ENCODE results near the gene GALNT10. TPM values are rescaled to one million over a fixed set of nuclear protein-coding genes. Genes with fewer than 3 reads are reported as not detected.

Gene GALNT10
- total and polyA plus RNA-seq, 2 donors (not counting 1 experiment from before 2014, with no cell fraction given), result 18.3 to 35.8 TPM

- no peak overlapping the region for H3K4me2 ChIP-seq (ENCODE audit: extremely low read depth, insufficient read depth, low read length)
- H3K27ac ChIP-seq (ENCODE audit: insufficient read depth, low read length), result no peak overlapping the region
- H3K79me2 ChIP-seq (ENCODE audit: control insufficient read depth, insufficient read depth, low read length), result no peaks in the 10 kb centered on the region
- no peak overlapping the region for H3K9ac ChIP-seq (ENCODE audit: insufficient read depth, low read length)
- H2AFZ ChIP-seq (ENCODE audit: low read length), result no peak overlapping the region
- peaks cover 28% of the 10 kb centered on the region for H3K27me3 ChIP-seq (ENCODE audit: control insufficient read depth, insufficient read depth, low read length)
- peak; percentile 41 to 67 for DNase-seq (ENCODE audit: low read depth in 2 of 2)
- no peak overlapping the region for H3K4me3 ChIP-seq (replicated peaks in 1 of 4; ENCODE audit: control extremely low read depth in 1 of 4, insufficient read depth in 1 of 4, low read depth in 3 of 4, low read length in 4 of 4)
- no peaks in the 10 kb centered on the region for H3K4me1 ChIP-seq (ENCODE audit: control insufficient read depth, extremely low read depth, insufficient read depth, low read length)
- TF ChIP-seq, protein P1, sequence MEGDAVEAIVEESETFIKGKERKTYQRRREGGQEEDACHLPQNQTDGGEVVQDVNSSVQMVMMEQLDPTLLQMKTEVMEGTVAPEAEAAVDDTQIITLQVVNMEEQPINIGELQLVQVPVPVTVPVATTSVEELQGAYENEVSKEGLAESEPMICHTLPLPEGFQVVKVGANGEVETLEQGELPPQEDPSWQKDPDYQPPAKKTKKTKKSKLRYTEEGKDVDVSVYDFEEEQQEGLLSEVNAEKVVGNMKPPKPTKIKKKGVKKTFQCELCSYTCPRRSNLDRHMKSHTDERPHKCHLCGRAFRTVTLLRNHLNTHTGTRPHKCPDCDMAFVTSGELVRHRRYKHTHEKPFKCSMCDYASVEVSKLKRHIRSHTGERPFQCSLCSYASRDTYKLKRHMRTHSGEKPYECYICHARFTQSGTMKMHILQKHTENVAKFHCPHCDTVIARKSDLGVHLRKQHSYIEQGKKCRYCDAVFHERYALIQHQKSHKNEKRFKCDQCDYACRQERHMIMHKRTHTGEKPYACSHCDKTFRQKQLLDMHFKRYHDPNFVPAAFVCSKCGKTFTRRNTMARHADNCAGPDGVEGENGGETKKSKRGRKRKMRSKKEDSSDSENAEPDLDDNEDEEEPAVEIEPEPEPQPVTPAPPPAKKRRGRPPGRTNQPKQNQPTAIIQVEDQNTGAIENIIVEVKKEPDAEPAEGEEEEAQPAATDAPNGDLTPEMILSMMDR (conservative IDR thresholded peaks at IDR 0.05 in 1 of 2, IDR thresholded peaks at IDR 0.05 in 1 of 2; ENCODE audit: low read depth in 1 of 2, low read length in 2 of 2), result peak; percentile 82 to 92
- no peak for TF ChIP-seq EZH2 (IDR thresholded peaks at IDR 0.05; ENCODE audit: low read length, missing control alignments)
- no peaks in the 10 kb centered on the region for H4K20me1 ChIP-seq (ENCODE audit: control insufficient read depth, extremely low read depth, insufficient read depth, low read length)
- no peaks in the 10 kb centered on the region for H3K9me3 ChIP-seq (ENCODE audit: control insufficient read depth, insufficient read depth, low read depth, low read length)
- no peaks in the 10 kb centered on the region for H3K36me3 ChIP-seq (ENCODE audit: control insufficient read depth, insufficient read depth, low read length)
Observed at GRCh38 chr5:154467655-154468354, 277.3 kb downstream of the GALNT10 start.

GRCh38 chr5:154470137-154470536 lies 279.6 kb downstream of the GALNT10 start:
- Histone ChIP-seq H3K36me3 (ENCODE audit: control insufficient read depth, insufficient read depth, low read length) (no peaks in the 10 kb centered on the region), H3K9me3 (ENCODE audit: control insufficient read depth, insufficient read depth, low read depth, low read length) (no peaks in the 10 kb centered on the region), H3K4me2 (ENCODE audit: extremely low read depth, insufficient read depth, low read length) (no peak overlapping the region), H4K20me1 (ENCODE audit: control insufficient read depth, extremely low read depth, insufficient read depth, low read length) (no peaks in the 10 kb centered on the region), H2AFZ (ENCODE audit: low read length) (no peak overlapping the region), H3K27me3 (ENCODE audit: control insufficient read depth, insufficient read depth, low read length) (peaks cover 51% of the 10 kb centered on the region), H3K4me3 (replicated peaks in 1 of 4; ENCODE audit: control extremely low read depth in 1 of 4, insufficient read depth in 1 of 4, low read depth in 3 of 4, low read length in 4 of 4) (no peak overlapping the region), H3K9ac (ENCODE audit: insufficient read depth, low read length) (no peak overlapping the region), H3K4me1 (ENCODE audit: control insufficient read depth, extremely low read depth, insufficient read depth, low read length) (no peaks in the 10 kb centered on the region), H3K27ac (ENCODE audit: insufficient read depth, low read length) (no peak overlapping the region), H3K79me2 (ENCODE audit: control insufficient read depth, insufficient read depth, low read length) (no peaks in the 10 kb centered on the region)
- DNase-seq (ENCODE audit: low read depth in 2 of 2), result no peak
- TF ChIP-seq, protein P1 (conservative IDR thresholded peaks at IDR 0.05 in 1 of 2, IDR thresholded peaks at IDR 0.05 in 1 of 2; ENCODE audit: low read depth in 1 of 2, low read length in 2 of 2), result no peak
- peak; percentile 25 for TF ChIP-seq EZH2 (IDR thresholded peaks at IDR 0.05; ENCODE audit: low read length, missing control alignments)

Other genes with a start within 250 kb of the GALNT10 start
- gene FAM114A2, start 151.8 kb upstream of the GALNT10 start, total RNA-seq, result 33.9 and 34.2 TPM in 2 replicates
- gene FAM114A2, start 151.8 kb upstream of the GALNT10 start, polyA plus RNA-seq, result 23.4 and 28.0 TPM in 2 replicates
- gene MFAP3, start 151.8 kb upstream of the GALNT10 start, total RNA-seq, result 63.3 and 65.2 TPM in 2 replicates
- gene MFAP3, start 151.8 kb upstream of the GALNT10 start, polyA plus RNA-seq, result 37.7 and 62.2 TPM in 2 replicates

All from fibroblast of lung (primary cell).